Neuronal stem cell (in vitro differentiated cells): Measurements from ENCODE around the gene EYA3.

Experiments used
- DNase-seq: peaks from one replicate; pipeline ENCODE4 v3.0.0-alpha.2; 2013; ENCODE audit warnings: low spot score
- H2AFZ ChIP-seq: one replicate; pipeline ENCODE4 v1.6.1; 2013; ENCODE audit warnings: mild to moderate bottlenecking, low read length, inconsistent platforms
- H2AK5ac ChIP-seq: 2 replicates; pipeline ENCODE4 v1.6.1; 2013; ENCODE audit warnings: low read depth, mild to moderate bottlenecking, inconsistent platforms, low read length, moderate library complexity, mixed read lengths
- H2BK120ac ChIP-seq: 2 replicates; pipeline ENCODE4 v1.6.1; 2013; ENCODE audit warnings: low read depth, mild to moderate bottlenecking, inconsistent platforms, low read length, moderate library complexity, mixed read lengths
- H2BK12ac ChIP-seq: one replicate; pipeline ENCODE4 v1.6.1; 2013; ENCODE audit warnings: low read length, inconsistent platforms
- H2BK15ac ChIP-seq: 2 replicates; pipeline ENCODE4 v1.6.1; 2013; ENCODE audit warnings: mild to moderate bottlenecking, low read length, inconsistent platforms, mixed read lengths
- H2BK5ac ChIP-seq: one replicate; pipeline ENCODE4 v1.6.1; 2013; ENCODE audit warnings: inconsistent platforms, mild to moderate bottlenecking, low read length, moderate library complexity
- H3K14ac ChIP-seq: one replicate; pipeline ENCODE4 v1.6.1; 2013; ENCODE audit warnings: low read length, inconsistent platforms
- H3K18ac ChIP-seq: 2 replicates; pipeline ENCODE4 v1.6.1; 2013; ENCODE audit warnings: low read length, inconsistent platforms
- H3K23ac ChIP-seq: 2 replicates; pipeline ENCODE4 v1.6.1; 2013; ENCODE audit warnings: low read depth, mild to moderate bottlenecking, mixed read lengths, low read length, inconsistent platforms; ENCODE audit not compliant: poor library complexity
- H3K27ac ChIP-seq: replicated peaks from 3 replicates; pipeline ENCODE4 v1.5.1; 2013; ENCODE audit warnings: low read length, inconsistent platforms
- H3K27me3 ChIP-seq, 3 experiments: 2 replicates each; pipeline ENCODE4 v1.6.1; 2013; ENCODE audit warnings: low read length in 3 of 3, mild to moderate bottlenecking in 2 of 3, inconsistent platforms in 1 of 3, low read depth in 1 of 3, mixed read lengths in 1 of 3, moderate library complexity in 1 of 3; ENCODE audit not compliant: control insufficient read depth in 3 of 3, insufficient read depth in 3 of 3
- H3K36me3 ChIP-seq, 2 donors: replicated peaks in 1 of 2; 2 replicates each; pipeline ENCODE4 v1.6.1; 2013; ENCODE audit warnings: low read length in 2 of 2; ENCODE audit not compliant: control insufficient read depth in 2 of 2, insufficient read depth in 2 of 2
- H3K4ac ChIP-seq: 2 replicates; pipeline ENCODE4 v1.6.1; 2013; ENCODE audit warnings: inconsistent platforms, mild to moderate bottlenecking, low read length, moderate library complexity
- H3K4me1 ChIP-seq, 2 donors: 1 replicate in 1 of 2; 2 replicates in 1 of 2; pipeline ENCODE4 v1.6.1; 2013; ENCODE audit warnings: low read length in 2 of 2, low read depth in 1 of 2; ENCODE audit not compliant: control insufficient read depth in 2 of 2, insufficient read depth in 1 of 2
- H3K4me2 ChIP-seq: one replicate; pipeline ENCODE4 v1.6.1; 2013; ENCODE audit warnings: mild to moderate bottlenecking, low read length, inconsistent platforms; ENCODE audit not compliant: insufficient read depth, poor library complexity, severe bottlenecking
- H3K4me3 ChIP-seq, 2 donors: 2 replicates each; pipeline ENCODE4 v1.5.1; 2013; ENCODE audit warnings: low read length in 2 of 2, mild to moderate bottlenecking in 2 of 2, inconsistent platforms in 1 of 2, moderate library complexity in 1 of 2
- H3K79me1 ChIP-seq: one replicate; pipeline ENCODE4 v1.6.1; 2013; ENCODE audit warnings: low read depth, mild to moderate bottlenecking, inconsistent platforms, low read length, moderate library complexity
- H3K9ac ChIP-seq: one replicate; pipeline ENCODE4 v1.6.1; 2013; ENCODE audit warnings: mild to moderate bottlenecking, low read depth, low read length, inconsistent platforms; ENCODE audit not compliant: poor library complexity
- H3K9me3 ChIP-seq, 2 donors: replicated peaks in 1 of 2; 2 replicates each; pipeline versions ENCODE3 to v1.6.1; 2013; ENCODE audit warnings: low read length in 2 of 2, mild to moderate bottlenecking in 2 of 2, inconsistent platforms in 1 of 2, low read depth in 1 of 2, mixed read lengths in 1 of 2, moderate library complexity in 1 of 2; ENCODE audit not compliant: control insufficient read depth in 2 of 2, insufficient read depth in 1 of 2
- H4K8ac ChIP-seq: one replicate; pipeline ENCODE4 v1.6.1; 2013; ENCODE audit warnings: low read depth, mild to moderate bottlenecking, inconsistent platforms, low read length, moderate library complexity
- H4K91ac ChIP-seq: one replicate; pipeline ENCODE4 v1.6.1; 2013; ENCODE audit warnings: low read length, low read depth, mild to moderate bottlenecking, inconsistent platforms; ENCODE audit not compliant: poor library complexity
- WGBS, 2 donors: extraction: QIAGEN DNeasy Blood & Tissue Kit; methylation state at CpG; one replicate each; pipeline ENCODE4 v1.1.7; 2013; ENCODE audit warnings: missing lambda C conversion rate in 2 of 2, mixed read lengths in 1 of 2; ENCODE audit not compliant: insufficient read length in 2 of 2, insufficient replicate concordance in 1 of 2; ENCODE audit errors: extremely low coverage in 2 of 2; 5-methylcytosine and 5-hydroxymethylcytosine counted together

The EYA3 gene

DNA sequence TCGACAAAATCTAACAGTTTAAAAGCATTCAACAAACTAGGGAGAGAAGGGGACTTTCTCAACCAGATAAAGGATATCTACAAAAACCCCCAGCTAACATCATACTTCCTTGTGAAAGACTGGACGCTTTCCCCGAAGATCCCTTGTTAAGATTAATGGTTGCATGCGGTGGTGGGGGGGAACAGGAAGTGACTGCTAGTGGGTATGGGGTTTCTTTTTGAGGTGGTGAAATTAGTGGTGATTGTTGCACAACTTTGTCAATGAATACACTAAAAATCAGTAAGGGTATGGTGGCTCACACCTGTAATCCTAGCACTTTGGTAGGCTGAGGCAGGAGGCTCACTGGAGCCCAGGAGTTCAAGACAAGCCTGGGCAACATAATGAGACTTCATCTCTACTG lies 26.9 kb upstream of the EYA3 start:
- no peak overlapping the region for H3K23ac ChIP-seq
- H3K27me3 ChIP-seq, result peaks cover 0 to 3% (median 0%) of the 10 kb centered on the region in 3 experiments
- H3K14ac ChIP-seq, result no peak overlapping the region
- no peak overlapping the region for H3K4me3 ChIP-seq
- H3K4me2 ChIP-seq, result no peak overlapping the region
- H3K9ac ChIP-seq, result no peak overlapping the region
- no peak overlapping the region for H3K27ac ChIP-seq
- no peak overlapping the region for H2AK5ac ChIP-seq
- no peaks in the 10 kb centered on the region for H3K9me3 ChIP-seq
- no peaks in the 10 kb centered on the region for H3K36me3 ChIP-seq
- H3K79me1 ChIP-seq, result no peaks in the 10 kb centered on the region
- H4K8ac ChIP-seq, result no peak overlapping the region
- H2BK120ac ChIP-seq, result no peak overlapping the region
- no peak overlapping the region for H4K91ac ChIP-seq
- H2BK5ac ChIP-seq, result no peak overlapping the region
- H3K4me1 ChIP-seq, result no peaks in the 10 kb centered on the region
- WGBS, 2 donors, result no CpG with 5 or more reads among the region's 4 CpGs
- H3K18ac ChIP-seq, result no peak overlapping the region
- H3K4ac ChIP-seq, result no peak overlapping the region
- no peak overlapping the region for H2AFZ ChIP-seq
- H2BK12ac ChIP-seq, result no peak overlapping the region
- H2BK15ac ChIP-seq, result no peak overlapping the region
- no peak for DNase-seq

DNA sequence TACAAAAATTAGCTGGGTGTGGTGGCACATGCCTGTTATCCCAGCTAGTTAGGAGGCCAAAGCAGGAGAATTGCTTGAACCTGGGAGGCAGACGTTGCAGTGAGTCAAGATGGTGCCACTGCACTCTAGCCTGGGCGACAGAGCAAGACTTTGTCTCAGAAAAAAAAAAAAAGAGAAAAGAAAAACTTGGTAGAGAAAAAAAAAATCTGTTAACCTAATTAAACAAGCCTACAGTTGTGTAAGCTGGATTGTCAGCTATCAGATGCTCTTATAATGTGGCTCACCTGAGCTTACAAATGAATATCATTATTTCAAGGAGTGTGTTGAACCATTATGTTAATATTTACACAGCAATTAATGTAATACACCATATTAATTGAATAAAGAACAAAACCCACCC lies 26.4 kb upstream of the EYA3 start:
- H3K27me3 ChIP-seq, result peaks cover 0 to 3% (median 0%) of the 10 kb centered on the region in 3 experiments
- no CpG with 5 or more reads among the region's 2 CpGs for WGBS, 2 donors

DNA sequence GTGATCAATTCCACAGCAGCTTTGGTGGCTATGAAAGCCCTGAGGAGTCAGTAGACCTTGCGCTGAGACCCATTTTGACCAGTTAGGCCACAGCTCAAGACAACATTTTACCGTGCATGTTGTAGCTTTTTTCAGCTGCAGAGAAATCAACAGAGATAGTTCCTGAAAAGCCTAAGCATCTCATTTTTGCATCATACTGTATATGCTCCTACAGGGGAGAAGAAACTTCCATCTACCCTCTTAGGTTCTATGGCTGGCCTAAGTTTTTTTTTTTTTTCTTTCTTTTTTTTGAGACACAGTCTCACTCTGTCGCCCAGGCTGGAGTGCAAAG lies 24.8 kb upstream of the EYA3 start:
- Histone ChIP-seq H2AFZ (no peak overlapping the region), H2BK5ac (no peak overlapping the region), H3K27me3 (peaks cover 0 to 7% (median 0%) of the 10 kb centered on the region in 3 experiments), H3K18ac (no peak overlapping the region), H2AK5ac (no peak overlapping the region), H3K4me1 (no peaks in the 10 kb centered on the region), H3K9me3 (no peaks in the 10 kb centered on the region), H3K79me1 (no peaks in the 10 kb centered on the region), H3K4ac (no peak overlapping the region), H4K8ac (no peak overlapping the region), H3K27ac (no peak overlapping the region), H3K14ac (no peak overlapping the region), H3K36me3 (no peaks in the 10 kb centered on the region), H3K23ac (no peak overlapping the region), H3K4me3 (no peak overlapping the region), H2BK120ac (no peak overlapping the region), H4K91ac (no peak overlapping the region), H3K4me2 (no peak overlapping the region), H2BK15ac (no peak overlapping the region), H2BK12ac (no peak overlapping the region), H3K9ac (no peak overlapping the region)
- no peak for DNase-seq
- no CpG with 5 or more reads among the region's 3 CpGs for WGBS, 2 donors

More for the DNA sequence above, 26.4 kb upstream of the EYA3 start:
- Histone ChIP-seq H3K9me3 (no peaks in the 10 kb centered on the region), H3K79me1 (no peaks in the 10 kb centered on the region), H2AK5ac (no peak overlapping the region), H2BK120ac (no peak overlapping the region), H4K8ac (no peak overlapping the region), H3K23ac (no peak overlapping the region), H3K36me3 (no peaks in the 10 kb centered on the region), H3K4me1 (no peaks in the 10 kb centered on the region), H3K4me3 (no peak overlapping the region), H4K91ac (no peak overlapping the region), H2BK5ac (no peak overlapping the region), H3K14ac (no peak overlapping the region), H2BK12ac (no peak overlapping the region), H2AFZ (no peak overlapping the region), H2BK15ac (no peak overlapping the region), H3K18ac (no peak overlapping the region), H3K9ac (no peak overlapping the region), H3K27ac (no peak overlapping the region), H3K4ac (no peak overlapping the region), H3K4me2 (no peak overlapping the region)
- DNase-seq, result no peak

DNA sequence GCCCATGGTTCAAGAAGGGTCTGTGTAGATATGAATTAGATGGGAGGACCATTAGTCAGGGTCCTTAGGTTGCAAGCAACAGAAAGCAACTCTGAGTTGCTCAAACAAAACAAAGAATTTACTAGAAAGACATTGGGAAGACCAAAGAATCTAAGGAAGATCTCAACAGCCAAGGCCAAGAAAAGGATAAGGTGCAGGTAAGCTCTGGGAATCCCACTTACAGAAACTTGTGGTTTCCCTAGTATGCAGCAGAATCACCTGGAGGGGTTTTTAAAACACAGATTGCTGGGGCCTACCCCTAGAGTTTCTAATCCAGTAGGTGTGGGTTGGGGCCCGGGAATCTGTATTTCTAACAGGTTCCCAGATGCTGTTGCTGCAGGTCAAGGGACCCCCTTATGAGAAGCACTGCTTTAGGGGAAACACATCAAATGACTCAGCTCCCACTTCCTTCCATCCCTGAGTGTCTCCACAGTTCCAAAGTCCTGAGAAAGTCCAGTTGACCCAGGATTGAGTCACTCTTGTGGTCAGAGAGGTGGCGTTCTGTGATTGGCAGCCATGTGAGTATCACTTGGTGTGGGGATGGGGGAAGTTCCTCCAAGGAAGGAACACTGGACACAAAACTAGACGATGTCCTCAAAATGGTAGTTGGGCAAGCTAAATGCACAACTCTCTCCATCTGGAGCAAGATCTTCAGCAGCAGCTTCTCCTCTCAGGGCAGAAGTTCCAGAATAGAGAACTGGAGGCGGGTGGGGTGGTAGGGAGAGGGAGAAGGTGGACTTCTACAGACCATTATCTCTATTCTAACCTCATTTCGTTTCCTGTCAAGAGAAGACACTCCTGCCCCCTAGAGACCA lies 24.2 kb upstream of the EYA3 start:
- Histone ChIP-seq H3K9ac (peak overlapping the region; percentile 34), H2AK5ac (no peak overlapping the region), H3K4me3 (no peak overlapping the region), H3K4me2 (no peak overlapping the region), H2BK12ac (no peak overlapping the region), H2BK5ac (no peak overlapping the region), H4K8ac (no peak overlapping the region), H2BK15ac (no peak overlapping the region), H3K14ac (no peak overlapping the region), H2AFZ (no peak overlapping the region), H3K23ac (no peak overlapping the region), H3K36me3 (no peaks in the 10 kb centered on the region), H4K91ac (no peak overlapping the region), H2BK120ac (no peak overlapping the region), H3K27me3 (peaks cover 0 to 12% (median 0%) of the 10 kb centered on the region in 3 experiments), H3K79me1 (no peaks in the 10 kb centered on the region), H3K4me1 (no peaks in the 10 kb centered on the region), H3K4ac (no peak overlapping the region), H3K27ac (no peak overlapping the region), H3K9me3 (no peaks in the 10 kb centered on the region), H3K18ac (no peak overlapping the region)
- DNase-seq, result no peak
- WGBS, 2 donors, result no CpG with 5 or more reads among the region's 5 CpGs
